WTC11 (cell line): ENCODE measurements around the gene PTPN9. TPM values are rescaled to one million over a fixed set of nuclear protein-coding genes. Genes with fewer than 3 reads are reported as not detected.
"Not testable (repeated sequence)": the region's sequence is repeated elsewhere in the genome, so short reads cannot be mapped to it uniquely, and the experiment has no call there.

ENCODE experiments used
- ATAC-seq: fragments of 200-7000 bp; cut with Tn5 transposase; 2 replicates; pipeline ENCODE4 v1.10.0; 2021; ENCODE audit warnings: mild to moderate bottlenecking, moderate library complexity
- CTCF ChIA-PET: fragments of 300-600 bp; sonication (Branson Sonifier 250); formaldehyde crosslinking; loops from one replicate; lab custom pipeline; 2021; ENCODE audit warnings: antibody characterized with exemption; lab: Charles Lee
- POLR2A ChIA-PET: fragments of 350-600 bp; sonication (Branson Sonifier 250); formaldehyde crosslinking; loops from one replicate; lab custom pipeline; 2021; ENCODE audit warnings: antibody characterized with exemption; lab: Charles Lee
- DNase-seq: peaks from one replicate; pipeline ENCODE4 v3.0.0; 2021; ENCODE audit warnings: low spot score
- H3K27ac Mint-ChIP-seq: 2 replicates; pipeline ENCODE4 v1.8.0; 2021; ENCODE audit warnings: mixed read lengths
- H3K27me3 Mint-ChIP-seq: 2 replicates; pipeline ENCODE4 v1.8.0; 2021; ENCODE audit warnings: low read depth, mild to moderate bottlenecking, moderate library complexity, mixed read lengths
- H3K36me3 Mint-ChIP-seq: 2 replicates; pipeline ENCODE4 v1.8.0; 2021; ENCODE audit warnings: mixed read lengths
- H3K4me1 Mint-ChIP-seq: 2 replicates; pipeline ENCODE4 v1.8.0; 2022; ENCODE audit warnings: mixed read lengths
- H3K4me3 Mint-ChIP-seq: 2 replicates; pipeline ENCODE4 v1.8.0; 2021; ENCODE audit warnings: mild to moderate bottlenecking, moderate library complexity, mixed read lengths
- H3K9me3 Mint-ChIP-seq: 2 replicates; pipeline ENCODE4 v1.8.0; 2021; ENCODE audit warnings: mixed read lengths
- AR ChIP-seq: fragments of 250-450 bp; sonication (Bioruptor Pico); IDR thresholded peaks from 2 replicates; pipeline ENCODE4 v1.9.0; 2021; ENCODE audit warnings: mild to moderate bottlenecking
- ERG ChIP-seq: fragments of 250-450 bp; sonication (Bioruptor Pico); IDR thresholded peaks from 2 replicates; pipeline ENCODE4 v1.8.0; 2021; ENCODE audit warnings: mild to moderate bottlenecking
- GTF2I ChIP-seq: fragments of 250-450 bp; sonication (Bioruptor Pico); conservative IDR thresholded peaks from 2 replicates; pipeline ENCODE4 v1.4.0; 2021; ENCODE audit warnings: mild to moderate bottlenecking
- MLX ChIP-seq: sonication (generic); formaldehyde crosslinking; IDR thresholded peaks from 2 replicates; pipeline ENCODE4 v1.8.1; 2023; ENCODE audit warnings: mild to moderate bottlenecking, missing genetic modification reagents, moderate library complexity
- PRDM15 ChIP-seq: sonication (generic); formaldehyde crosslinking; IDR thresholded peaks from 2 replicates; pipeline ENCODE4 v1.8.0; 2022; ENCODE audit warnings: missing genetic modification reagents
- SOX15 ChIP-seq: fragments of 250-450 bp; sonication (Bioruptor Pico); IDR thresholded peaks from 2 replicates; pipeline ENCODE4 v1.9.0; 2021; ENCODE audit warnings: mild to moderate bottlenecking
- ZNF219 ChIP-seq: sonication (generic); formaldehyde crosslinking; IDR thresholded peaks from 2 replicates; pipeline ENCODE4 v1.8.0; 2023; ENCODE audit warnings: missing genetic modification reagents, mild to moderate bottlenecking, borderline replicate concordance
- ZNF671 ChIP-seq: fragments of 250-450 bp; sonication (Bioruptor Pico); IDR thresholded peaks from 2 replicates; pipeline ENCODE4 v1.8.0; 2021; ENCODE audit warnings: mild to moderate bottlenecking
- total RNA-seq: library from RNA; stranded (reverse); gene quantifications from 3 replicates; pipeline ENCODE4 v1.2.3, GENCODE V29; 2021

Gene PTPN9
- total RNA-seq, 1 experiment from 2014 or later: 45.5 TPM

- TF ChIP-seq MLX (CRISPR knock-in tag): no peak
- TF ChIP-seq ZNF671 (CRISPR knock-in tag): no peak
- no peak for TF ChIP-seq SOX15 (CRISPR knock-in tag)
These were observed 129.4 kb downstream of the PTPN9 start (continued) for GRCh38 chr15:75449585-75450306.

GRCh38 chr15:75448171-75448570, 130.9 kb downstream of the PTPN9 start:
- not testable (repeated sequence) for H3K27ac Mint-ChIP-seq, H3K9me3 Mint-ChIP-seq, ATAC-seq, H3K4me3 Mint-ChIP-seq, H3K27me3 Mint-ChIP-seq
- POLR2A ChIA-PET: interaction anchor here (0.6 kb wide), 1 partner anchor 8 kb away, joined by 3 read pairs; no protein-coding TSS in a partner anchor
- peak; percentile 23 for DNase-seq
- peaks cover 18% of the 10 kb centered on the region for H3K4me1 Mint-ChIP-seq
- H3K36me3 Mint-ChIP-seq: peaks cover 11% of the 10 kb centered on the region
- CTCF ChIA-PET: interaction anchor here (0.7 kb wide), 2 partner anchors 80 to 236 kb away, joined by 3 read pairs; partner anchors contain the start of gene MAN2C1

- H3K27me3 Mint-ChIP-seq: no peaks in the 10 kb centered on the region
- no peaks in the 10 kb centered on the region for H3K9me3 Mint-ChIP-seq
- DNase-seq (no peak), ATAC-seq (no peak)
- CTCF ChIA-PET: interaction anchor here (1.5 kb wide), 1 partner anchor 8 kb away, joined by 4 read pairs; no protein-coding TSS in a partner anchor
- no peak for TF ChIP-seq ZNF219
- peaks cover 18% of the 10 kb centered on the region for H3K4me1 Mint-ChIP-seq
- H3K36me3 Mint-ChIP-seq: peaks cover 19% of the 10 kb centered on the region
- no peak overlapping the region for H3K4me3 Mint-ChIP-seq
- POLR2A ChIA-PET: interaction anchor here (0.7 to 3.5 kb wide), 2 partner anchors 8 to 395 kb away, joined by 6 to 17 read pairs; no protein-coding TSS in a partner anchor
- peak overlapping the region; percentile 32; the same call in 1 of the 2 replicates for H3K27ac Mint-ChIP-seq
These were observed 133.0 kb downstream of the PTPN9 start for GRCh38 chr15:75446151-75446550.

- not testable (repeated sequence) for H3K27ac Mint-ChIP-seq, H3K4me3 Mint-ChIP-seq, H3K27me3 Mint-ChIP-seq, ATAC-seq, DNase-seq, H3K9me3 Mint-ChIP-seq
- ChIA-PET POLR2A (interaction anchor here (0.7 to 3.5 kb wide), 2 partner anchors 8 to 396 kb away, joined by 6 to 17 read pairs; no protein-coding TSS in a partner anchor), CTCF (interaction anchor here (1.5 kb wide), 1 partner anchor 9 kb away, joined by 4 read pairs; no protein-coding TSS in a partner anchor)
- Mint-ChIP-seq H3K36me3 (peaks cover 21% of the 10 kb centered on the region), H3K4me1 (peaks cover 18% of the 10 kb centered on the region)
These were observed 133.8 kb downstream of the PTPN9 start for GRCh38 chr15:75445324-75445723.

GRCh38 chr15:75443972-75444453, 135.1 kb downstream of the PTPN9 start:
- CTCF ChIA-PET, DNase-seq: not testable (repeated sequence)

GRCh38 chr15:75437721-75438120, 141.4 kb downstream of the PTPN9 start:
- H3K36me3 Mint-ChIP-seq: peaks cover 19% of the 10 kb centered on the region
- ATAC-seq: no peak
- ChIA-PET CTCF (interaction anchor here (1.3 kb wide), 1 partner anchor 70 kb away, joined by 3 read pairs; no protein-coding TSS in a partner anchor), POLR2A (no interaction called here)
- no peak for DNase-seq
- no peaks in the 10 kb centered on the region for H3K27me3 Mint-ChIP-seq
- H3K9me3 Mint-ChIP-seq: no peaks in the 10 kb centered on the region
- H3K4me3 Mint-ChIP-seq: no peak overlapping the region
- H3K27ac Mint-ChIP-seq: peak overlapping the region; percentile 87; the same call in 1 of the 2 replicates
- 0 out of 2 replicates have a peak, but pooled peaks cover 3% of the 10 kb centered on the region for H3K4me1 Mint-ChIP-seq
- TF ChIP-seq ERG (no peak), MLX (CRISPR knock-in tag) (no peak), GTF2I (CRISPR knock-in tag) (no peak), AR (CRISPR knock-in tag) (no peak), PRDM15 (CRISPR knock-in tag) (no peak)

More at GRCh38 chr15:75443972-75444453, 135.1 kb downstream of the PTPN9 start:
- ATAC-seq, H3K9me3 Mint-ChIP-seq, H3K27me3 Mint-ChIP-seq, H3K4me3 Mint-ChIP-seq: not testable (repeated sequence)
- H3K4me1 Mint-ChIP-seq: peaks cover 12% of the 10 kb centered on the region
- H3K27ac Mint-ChIP-seq: peak overlapping the region; percentile 74
- peaks cover 22% of the 10 kb centered on the region for H3K36me3 Mint-ChIP-seq
- POLR2A ChIA-PET: interaction anchor here (3.5 kb wide), 1 partner anchor 10 kb away, joined by 17 read pairs; no protein-coding TSS in a partner anchor
